ENCODE measurements around the gene EP400.

- TF ChIP-seq, protein P1, sequence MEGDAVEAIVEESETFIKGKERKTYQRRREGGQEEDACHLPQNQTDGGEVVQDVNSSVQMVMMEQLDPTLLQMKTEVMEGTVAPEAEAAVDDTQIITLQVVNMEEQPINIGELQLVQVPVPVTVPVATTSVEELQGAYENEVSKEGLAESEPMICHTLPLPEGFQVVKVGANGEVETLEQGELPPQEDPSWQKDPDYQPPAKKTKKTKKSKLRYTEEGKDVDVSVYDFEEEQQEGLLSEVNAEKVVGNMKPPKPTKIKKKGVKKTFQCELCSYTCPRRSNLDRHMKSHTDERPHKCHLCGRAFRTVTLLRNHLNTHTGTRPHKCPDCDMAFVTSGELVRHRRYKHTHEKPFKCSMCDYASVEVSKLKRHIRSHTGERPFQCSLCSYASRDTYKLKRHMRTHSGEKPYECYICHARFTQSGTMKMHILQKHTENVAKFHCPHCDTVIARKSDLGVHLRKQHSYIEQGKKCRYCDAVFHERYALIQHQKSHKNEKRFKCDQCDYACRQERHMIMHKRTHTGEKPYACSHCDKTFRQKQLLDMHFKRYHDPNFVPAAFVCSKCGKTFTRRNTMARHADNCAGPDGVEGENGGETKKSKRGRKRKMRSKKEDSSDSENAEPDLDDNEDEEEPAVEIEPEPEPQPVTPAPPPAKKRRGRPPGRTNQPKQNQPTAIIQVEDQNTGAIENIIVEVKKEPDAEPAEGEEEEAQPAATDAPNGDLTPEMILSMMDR (conservative IDR thresholded peaks at IDR 0.05; ENCODE audit: low read depth, low read length), result no peak
- TF ChIP-seq POLR2A (IDR thresholded peaks at IDR 0.05; ENCODE audit: low read depth, low read length) (no peak), RFX5 (IDR thresholded peaks at IDR 0.05; ENCODE audit: low read depth, low read length) (no peak), RAD21 (IDR thresholded peaks at IDR 0.05; ENCODE audit: low read length) (no peak), SMC3 (IDR thresholded peaks at IDR 0.05; ENCODE audit: low read depth, low read length) (no peak), RCOR1 (IDR thresholded peaks at IDR 0.05; ENCODE audit: insufficient replicate concordance, low read length) (no peak), CHD1 (IDR thresholded peaks at IDR 0.05; ENCODE audit: low read depth, low read length) (no peak)
These were observed 176.0 kb downstream of the EP400 start for GRCh38 chr12:132125736-132126135.
